Measurements from ENCODE around the gene SLC39A10.

DNA sequence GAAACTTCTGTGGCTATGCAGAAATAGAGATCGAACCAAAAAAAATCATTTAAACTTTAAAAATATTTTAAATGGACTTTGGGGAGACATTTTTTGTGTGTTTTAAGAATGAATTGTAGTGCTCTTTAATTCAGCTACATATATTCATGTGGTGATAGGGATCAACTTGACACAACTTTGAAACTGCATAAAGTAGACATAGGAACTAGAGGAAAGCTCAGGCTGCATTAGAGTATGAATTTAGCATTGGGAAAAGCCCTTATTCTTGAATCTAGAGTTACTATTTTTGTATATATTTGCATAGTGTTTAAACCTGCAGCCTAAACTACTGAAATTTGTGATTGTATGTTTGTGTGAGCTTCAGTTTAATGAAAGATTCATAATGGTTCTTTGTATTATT, 78.3 kb downstream of the SLC39A10 start:
- TF ChIP-seq, protein P1, sequence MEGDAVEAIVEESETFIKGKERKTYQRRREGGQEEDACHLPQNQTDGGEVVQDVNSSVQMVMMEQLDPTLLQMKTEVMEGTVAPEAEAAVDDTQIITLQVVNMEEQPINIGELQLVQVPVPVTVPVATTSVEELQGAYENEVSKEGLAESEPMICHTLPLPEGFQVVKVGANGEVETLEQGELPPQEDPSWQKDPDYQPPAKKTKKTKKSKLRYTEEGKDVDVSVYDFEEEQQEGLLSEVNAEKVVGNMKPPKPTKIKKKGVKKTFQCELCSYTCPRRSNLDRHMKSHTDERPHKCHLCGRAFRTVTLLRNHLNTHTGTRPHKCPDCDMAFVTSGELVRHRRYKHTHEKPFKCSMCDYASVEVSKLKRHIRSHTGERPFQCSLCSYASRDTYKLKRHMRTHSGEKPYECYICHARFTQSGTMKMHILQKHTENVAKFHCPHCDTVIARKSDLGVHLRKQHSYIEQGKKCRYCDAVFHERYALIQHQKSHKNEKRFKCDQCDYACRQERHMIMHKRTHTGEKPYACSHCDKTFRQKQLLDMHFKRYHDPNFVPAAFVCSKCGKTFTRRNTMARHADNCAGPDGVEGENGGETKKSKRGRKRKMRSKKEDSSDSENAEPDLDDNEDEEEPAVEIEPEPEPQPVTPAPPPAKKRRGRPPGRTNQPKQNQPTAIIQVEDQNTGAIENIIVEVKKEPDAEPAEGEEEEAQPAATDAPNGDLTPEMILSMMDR (IDR thresholded peaks at IDR 0.05), result no peak
- no peak for TF ChIP-seq POLR2A (IDR thresholded peaks at IDR 0.05)
